Measurements from ENCODE around the gene FGGY. TPM values are rescaled to one million over a fixed set of nuclear protein-coding genes. Genes with fewer than 3 reads are reported as not detected.

Gene FGGY
- total RNA-seq, 1 donor from 2014 or later: 24.3 TPM

DNA sequence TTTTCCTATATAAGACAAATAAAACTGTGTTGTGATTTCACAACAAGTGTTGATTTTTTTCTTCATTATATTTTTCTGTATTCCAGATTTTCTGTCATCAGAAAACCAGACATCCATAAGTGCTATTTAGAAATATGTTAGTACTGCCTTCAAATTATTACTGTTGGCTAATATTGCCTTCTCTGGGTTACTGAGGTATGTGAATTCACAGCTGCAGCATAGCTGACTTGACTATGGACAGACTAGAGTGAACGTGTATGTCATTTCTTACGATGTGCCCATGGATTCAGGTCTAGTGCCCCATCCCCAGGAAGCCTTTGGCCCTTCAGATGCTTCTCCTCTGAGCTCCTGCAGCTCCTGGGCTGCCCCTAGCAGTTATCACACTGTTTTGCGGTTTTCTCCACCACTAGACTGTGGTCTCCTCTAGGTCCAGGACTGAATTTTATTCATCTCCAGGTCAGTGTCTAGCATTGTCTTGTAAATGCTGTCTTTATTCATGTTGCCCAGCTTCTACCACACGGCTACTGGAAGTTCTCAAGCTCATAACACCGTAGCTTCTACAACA lies 118.5 kb downstream of the FGGY start:
- DNase-seq (ENCODE audit: low read depth): no peak
- TF ChIP-seq, protein P1, sequence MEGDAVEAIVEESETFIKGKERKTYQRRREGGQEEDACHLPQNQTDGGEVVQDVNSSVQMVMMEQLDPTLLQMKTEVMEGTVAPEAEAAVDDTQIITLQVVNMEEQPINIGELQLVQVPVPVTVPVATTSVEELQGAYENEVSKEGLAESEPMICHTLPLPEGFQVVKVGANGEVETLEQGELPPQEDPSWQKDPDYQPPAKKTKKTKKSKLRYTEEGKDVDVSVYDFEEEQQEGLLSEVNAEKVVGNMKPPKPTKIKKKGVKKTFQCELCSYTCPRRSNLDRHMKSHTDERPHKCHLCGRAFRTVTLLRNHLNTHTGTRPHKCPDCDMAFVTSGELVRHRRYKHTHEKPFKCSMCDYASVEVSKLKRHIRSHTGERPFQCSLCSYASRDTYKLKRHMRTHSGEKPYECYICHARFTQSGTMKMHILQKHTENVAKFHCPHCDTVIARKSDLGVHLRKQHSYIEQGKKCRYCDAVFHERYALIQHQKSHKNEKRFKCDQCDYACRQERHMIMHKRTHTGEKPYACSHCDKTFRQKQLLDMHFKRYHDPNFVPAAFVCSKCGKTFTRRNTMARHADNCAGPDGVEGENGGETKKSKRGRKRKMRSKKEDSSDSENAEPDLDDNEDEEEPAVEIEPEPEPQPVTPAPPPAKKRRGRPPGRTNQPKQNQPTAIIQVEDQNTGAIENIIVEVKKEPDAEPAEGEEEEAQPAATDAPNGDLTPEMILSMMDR (conservative IDR thresholded peaks at IDR 0.05; ENCODE audit: low read depth, low read length): no peak
- no peak overlapping the region for H3K4me3 ChIP-seq (ENCODE audit: low read depth, low read length)

DNA sequence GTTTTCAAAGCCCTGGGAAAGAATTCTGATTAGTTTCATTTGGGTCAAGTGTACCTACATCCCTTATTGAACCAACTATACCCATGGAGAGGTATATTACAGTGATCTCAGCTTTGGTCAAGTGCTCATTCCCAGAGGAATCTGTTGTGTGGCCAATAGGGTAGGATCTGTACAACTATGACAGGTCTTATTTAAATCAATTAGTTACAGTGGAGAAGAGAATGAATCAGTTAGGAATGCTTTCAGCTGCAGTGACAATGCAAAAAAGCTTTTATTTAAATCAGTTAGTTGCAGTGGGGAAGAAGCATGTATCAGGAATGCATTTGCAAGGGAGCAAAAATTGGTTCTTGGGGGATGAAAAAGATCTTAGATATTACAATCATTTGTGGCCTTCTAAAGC lies 119.0 kb downstream of the FGGY start:
- H3K4me3 ChIP-seq (ENCODE audit: low read depth, low read length): no peak overlapping the region
- TF ChIP-seq, protein P1 (conservative IDR thresholded peaks at IDR 0.05; ENCODE audit: low read depth, low read length): no peak
- no peak for DNase-seq (ENCODE audit: low read depth)

DNA sequence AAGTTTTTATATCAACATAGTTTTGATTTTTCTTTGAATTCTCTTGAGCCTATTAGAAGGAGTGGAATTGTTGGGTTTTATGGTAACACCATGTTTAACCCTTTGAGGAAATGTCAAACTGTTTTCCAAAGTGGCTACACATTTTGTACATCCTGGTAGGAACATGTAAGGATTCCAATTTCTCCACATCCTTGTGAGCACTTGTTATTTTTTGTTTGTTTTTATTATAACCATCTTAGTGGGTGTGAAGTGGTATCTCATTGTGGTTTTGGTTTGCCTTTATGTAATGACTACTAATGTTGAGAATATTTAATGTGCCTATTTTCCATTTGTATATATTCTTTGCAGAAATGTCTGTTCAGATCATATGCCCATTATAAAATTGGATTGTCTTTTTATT lies 120.5 kb downstream of the FGGY start:
- H3K4me3 ChIP-seq (ENCODE audit: low read depth, low read length): no peak overlapping the region
- TF ChIP-seq, protein P1 (conservative IDR thresholded peaks at IDR 0.05; ENCODE audit: low read depth, low read length): no peak
- no peak for DNase-seq (ENCODE audit: low read depth)

DNA sequence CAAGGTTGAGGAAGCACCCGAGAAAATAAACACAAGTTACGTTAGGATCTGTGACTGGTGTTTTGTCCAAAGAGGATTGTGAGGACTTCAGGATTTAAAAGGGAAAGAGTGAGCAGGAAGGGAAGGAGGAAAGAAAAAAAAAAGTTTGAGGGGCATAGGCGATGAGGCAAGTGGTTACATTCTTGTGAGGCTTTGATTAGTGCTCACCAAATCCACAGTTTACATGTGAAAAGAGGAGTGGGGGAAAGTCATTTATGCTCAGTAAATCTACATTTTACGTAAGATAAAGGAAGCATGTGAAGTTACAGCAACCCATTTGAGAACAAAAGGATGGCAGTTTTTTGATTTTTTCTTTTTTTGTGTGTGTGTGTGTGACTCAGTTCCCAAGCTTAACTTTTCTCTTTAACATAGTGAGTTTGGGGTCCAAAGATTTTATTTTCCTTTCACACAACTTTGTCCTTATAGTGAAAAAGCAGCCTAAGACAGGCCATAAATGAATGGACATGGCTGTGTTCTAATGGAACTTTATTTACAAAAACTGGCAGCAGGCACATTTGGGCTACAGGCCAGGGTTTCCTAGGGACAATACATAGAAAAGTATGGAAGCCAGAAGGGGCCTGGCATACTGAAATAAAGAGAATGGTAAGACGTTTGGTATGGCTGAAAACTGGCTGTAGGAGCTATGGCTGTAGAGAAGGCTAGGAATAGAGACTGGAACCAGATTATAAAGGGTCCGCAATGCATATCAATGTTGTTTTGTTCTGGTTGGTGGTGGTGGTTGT lies 121.7 kb downstream of the FGGY start:
- no peak for DNase-seq (ENCODE audit: low read depth)
- H3K4me3 ChIP-seq (ENCODE audit: low read depth, low read length): no peak overlapping the region
- TF ChIP-seq, protein P1 (conservative IDR thresholded peaks at IDR 0.05; ENCODE audit: low read depth, low read length): no peak

DNA sequence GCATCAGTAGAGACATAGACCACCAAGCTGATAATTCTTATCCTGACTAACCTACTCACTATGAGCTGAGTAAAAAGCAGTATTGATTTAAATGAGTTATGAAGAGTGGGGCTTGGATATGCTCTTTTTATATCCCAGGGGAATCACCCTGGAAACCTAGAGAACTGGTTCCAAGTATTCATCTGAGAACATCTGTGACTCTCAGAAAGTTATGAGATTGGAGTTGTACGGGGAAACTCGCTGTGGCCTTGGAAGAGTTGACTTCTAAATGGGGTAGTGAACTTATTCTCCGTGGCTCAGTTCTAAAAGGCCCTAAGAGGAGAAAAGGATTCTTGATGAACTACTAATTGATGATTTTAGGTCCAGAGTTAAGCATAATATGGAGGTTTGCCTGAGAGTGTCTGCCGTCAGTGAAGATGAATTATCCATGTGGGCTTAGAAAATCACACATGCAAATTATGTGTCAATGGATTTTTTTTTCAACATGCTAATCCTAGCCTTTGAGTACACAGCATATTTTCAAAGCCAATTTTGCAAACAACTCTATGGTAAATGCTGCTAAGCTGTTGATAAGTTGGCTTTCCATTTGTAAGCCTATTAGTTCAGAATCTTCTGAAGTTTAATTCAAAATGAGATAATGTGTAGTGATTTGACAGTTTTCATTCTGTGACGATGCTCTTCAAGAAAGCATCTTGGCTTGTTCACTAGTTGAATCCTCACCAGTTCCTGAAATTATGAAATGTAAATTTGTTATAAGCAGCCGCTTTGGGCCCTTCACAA lies 122.7 kb downstream of the FGGY start:
- no peak for DNase-seq (ENCODE audit: low read depth)
- TF ChIP-seq, protein P1 (conservative IDR thresholded peaks at IDR 0.05; ENCODE audit: low read depth, low read length): no peak
- H3K4me3 ChIP-seq (ENCODE audit: low read depth, low read length): no peak overlapping the region

DNA sequence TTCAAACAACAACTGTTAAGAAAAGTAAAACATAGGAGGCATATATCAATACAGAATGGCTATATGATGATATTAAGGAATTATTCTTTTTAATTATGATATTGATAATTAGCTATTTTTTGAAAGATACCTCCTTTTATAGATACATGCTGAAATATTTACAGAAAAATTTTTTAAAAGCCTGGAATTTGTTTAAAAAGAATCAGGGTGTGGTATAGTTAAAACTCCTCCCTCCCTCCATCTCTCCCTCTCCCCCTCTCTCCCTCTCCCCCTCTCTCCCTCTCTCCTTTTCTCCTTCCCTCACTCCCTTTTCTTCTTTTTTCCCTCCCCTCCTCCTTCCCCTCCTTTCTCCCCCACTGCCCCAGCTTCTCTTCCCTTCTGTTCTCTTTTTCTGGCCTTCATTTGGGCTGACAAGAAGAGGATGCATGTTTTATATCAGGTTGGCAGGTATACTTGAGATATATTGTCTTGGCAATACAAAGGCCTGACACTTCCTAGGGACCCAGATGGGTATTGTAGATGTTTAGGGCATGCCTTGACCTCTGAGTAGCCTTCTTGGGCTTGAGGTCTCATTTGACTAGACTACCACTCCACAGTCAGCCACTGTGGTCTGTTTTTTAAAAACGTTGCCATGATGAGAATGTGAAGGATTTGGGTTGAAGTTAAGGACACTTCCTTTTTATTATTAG lies 124.5 kb downstream of the FGGY start:
- TF ChIP-seq, protein P1 (conservative IDR thresholded peaks at IDR 0.05; ENCODE audit: low read depth, low read length): no peak
- no peak for DNase-seq (ENCODE audit: low read depth)
- no peak overlapping the region for H3K4me3 ChIP-seq (ENCODE audit: low read depth, low read length)
